Brain microvascular endothelial cell (primary cell): ENCODE measurements around the gene ALOXE3.

Experiments used
- DNase-seq: peaks from one replicate; pipeline ENCODE4 v3.0.0-alpha.2; 2020
- H3K27ac ChIP-seq: fragments of 250-450 bp; sonication (Bioruptor Pico); 2 replicates; pipeline ENCODE4 v1.5.1; 2020; ENCODE audit warnings: mild to moderate bottlenecking, moderate library complexity
- H3K27me3 ChIP-seq: fragments of 250-450 bp; sonication (Bioruptor Pico); replicated peaks from 2 replicates; pipeline ENCODE4 v1.5.1; 2020; ENCODE audit warnings: mild to moderate bottlenecking
- H3K36me3 ChIP-seq: fragments of 250-450 bp; sonication (Bioruptor Pico); replicated peaks from 2 replicates; pipeline ENCODE4 v1.5.1; 2020; ENCODE audit warnings: mild to moderate bottlenecking
- H3K4me3 ChIP-seq: 2 replicates; pipeline ENCODE4 v1.5.1; 2011; ENCODE audit warnings: low read depth, mild to moderate bottlenecking, control low read depth, low read length, moderate library complexity
- in situ Hi-C: cut with HindIII; loops from 2 replicates; pipeline ENCODE4 v1.10.0; 2017; ENCODE audit warnings: low sequenced_read_pairs, low pct_ligation_motif_present
- TF ChIP-seq, protein P1 (sequence below): IDR thresholded peaks from 2 replicates; pipeline ENCODE4 v1.5.1; 2011; ENCODE audit warnings: low read depth, mild to moderate bottlenecking, moderate library complexity, low read length, control low read depth, inconsistent platforms; ENCODE audit errors: missing control alignments

Gene ALOXE3

GRCh38 chr17:8055851-8056231, 62.5 kb downstream of the ALOXE3 start:
- TF ChIP-seq, protein P1, sequence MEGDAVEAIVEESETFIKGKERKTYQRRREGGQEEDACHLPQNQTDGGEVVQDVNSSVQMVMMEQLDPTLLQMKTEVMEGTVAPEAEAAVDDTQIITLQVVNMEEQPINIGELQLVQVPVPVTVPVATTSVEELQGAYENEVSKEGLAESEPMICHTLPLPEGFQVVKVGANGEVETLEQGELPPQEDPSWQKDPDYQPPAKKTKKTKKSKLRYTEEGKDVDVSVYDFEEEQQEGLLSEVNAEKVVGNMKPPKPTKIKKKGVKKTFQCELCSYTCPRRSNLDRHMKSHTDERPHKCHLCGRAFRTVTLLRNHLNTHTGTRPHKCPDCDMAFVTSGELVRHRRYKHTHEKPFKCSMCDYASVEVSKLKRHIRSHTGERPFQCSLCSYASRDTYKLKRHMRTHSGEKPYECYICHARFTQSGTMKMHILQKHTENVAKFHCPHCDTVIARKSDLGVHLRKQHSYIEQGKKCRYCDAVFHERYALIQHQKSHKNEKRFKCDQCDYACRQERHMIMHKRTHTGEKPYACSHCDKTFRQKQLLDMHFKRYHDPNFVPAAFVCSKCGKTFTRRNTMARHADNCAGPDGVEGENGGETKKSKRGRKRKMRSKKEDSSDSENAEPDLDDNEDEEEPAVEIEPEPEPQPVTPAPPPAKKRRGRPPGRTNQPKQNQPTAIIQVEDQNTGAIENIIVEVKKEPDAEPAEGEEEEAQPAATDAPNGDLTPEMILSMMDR, result no peak
- H3K27ac ChIP-seq, result no peak overlapping the region
- in situ Hi-C loops, result loop anchor here (10.0 kb wide), 1 partner anchor 59 kb away; the partner anchor contains the start of gene ALOXE3
- no peak for DNase-seq
- no peaks in the 10 kb centered on the region for H3K36me3 ChIP-seq
- H3K27me3 ChIP-seq, result peaks cover 15% of the 10 kb centered on the region
- H3K4me3 ChIP-seq, result no peak overlapping the region

DNA sequence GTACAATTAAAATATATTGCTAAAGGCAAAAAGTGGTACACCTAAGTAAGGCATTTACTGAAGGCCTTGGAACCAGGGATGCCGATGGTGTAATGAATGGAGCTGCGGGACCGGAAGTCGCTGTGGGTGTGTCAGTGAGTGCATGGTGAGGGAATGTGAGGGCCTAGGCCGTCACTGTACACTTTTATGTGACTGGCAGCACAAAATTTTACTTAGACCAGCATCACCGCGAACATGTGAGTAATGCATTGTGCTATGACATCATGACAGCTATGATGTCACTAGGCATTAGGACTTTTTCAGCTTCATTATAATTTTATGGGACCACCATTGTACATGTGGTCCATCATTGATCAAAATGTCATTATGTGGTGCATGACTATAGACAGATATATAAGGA, 64.7 kb downstream of the ALOXE3 start:
- in situ Hi-C loops, result loop anchor here (10.0 kb wide), 1 partner anchor 61 kb away; the partner anchor contains the start of gene ALOXE3
- no peak for DNase-seq
- Histone ChIP-seq H3K27ac (no peak overlapping the region), H3K27me3 (peaks cover 4% of the 10 kb centered on the region), H3K36me3 (no peaks in the 10 kb centered on the region), H3K4me3 (no peak overlapping the region)
- TF ChIP-seq, protein P1, result no peak

DNA sequence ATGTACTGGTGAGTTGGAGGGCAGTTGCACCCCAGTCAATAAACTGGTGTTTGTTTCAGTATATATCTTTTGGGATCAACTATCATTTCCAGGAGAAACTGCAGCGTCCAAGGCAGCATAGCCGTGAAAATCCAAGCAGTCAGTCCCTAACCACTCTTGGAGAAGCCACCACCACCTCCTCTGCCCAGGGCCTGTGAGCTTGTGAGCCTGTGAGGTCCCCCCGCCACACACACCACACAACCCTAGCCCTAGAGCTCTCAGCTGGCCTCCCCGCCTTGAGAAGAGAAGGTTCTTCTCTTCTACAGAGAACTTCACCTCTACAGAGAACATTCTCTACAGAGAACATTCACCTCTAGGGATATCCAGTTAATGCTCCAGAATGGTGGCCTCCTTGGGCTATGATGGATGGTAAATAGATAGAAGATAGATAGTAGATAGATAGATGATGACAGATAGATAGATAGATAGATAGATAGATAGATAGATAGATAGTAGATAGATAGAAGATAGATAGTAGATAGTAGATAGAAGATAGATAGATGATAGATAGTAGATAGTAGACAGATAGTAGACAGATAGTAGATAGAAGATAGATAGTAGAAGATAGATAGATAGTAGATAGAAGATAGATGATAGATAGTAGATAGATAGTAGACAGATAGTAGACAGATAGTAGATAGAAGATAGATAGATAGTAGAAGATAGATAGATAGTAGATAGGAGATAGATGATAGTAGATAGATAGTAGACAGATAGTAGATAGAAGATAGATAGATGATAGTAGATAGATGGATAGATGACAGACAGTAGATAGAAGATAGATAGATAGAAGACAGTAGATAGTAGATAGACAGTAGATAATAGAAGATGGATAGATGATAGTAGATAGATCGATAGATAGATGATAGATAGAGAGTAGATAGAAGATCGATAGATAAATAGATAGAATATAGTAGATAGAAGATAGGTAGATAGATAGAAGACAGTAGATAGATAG, 65.8 kb downstream of the ALOXE3 start:
- no peak overlapping the region for H3K27ac ChIP-seq
- no peak for DNase-seq
- H3K27me3 ChIP-seq, result peaks cover 4% of the 10 kb centered on the region
- H3K4me3 ChIP-seq, result no peak overlapping the region
- in situ Hi-C loops, result loop anchor here (10.0 kb wide), 1 partner anchor 62 kb away; the partner anchor contains the start of gene ALOXE3
- H3K36me3 ChIP-seq, result no peaks in the 10 kb centered on the region
- TF ChIP-seq, protein P1, result no peak

- DNase-seq, result no peak
- TF ChIP-seq, protein P1, result no peak
- in situ Hi-C loops, result loop anchor here (10.0 kb wide), 1 partner anchor 63 kb away; the partner anchor contains the start of gene ALOXE3
Observed at GRCh38 chr17:8051831-8052230, 66.5 kb downstream of the ALOXE3 start.

DNA sequence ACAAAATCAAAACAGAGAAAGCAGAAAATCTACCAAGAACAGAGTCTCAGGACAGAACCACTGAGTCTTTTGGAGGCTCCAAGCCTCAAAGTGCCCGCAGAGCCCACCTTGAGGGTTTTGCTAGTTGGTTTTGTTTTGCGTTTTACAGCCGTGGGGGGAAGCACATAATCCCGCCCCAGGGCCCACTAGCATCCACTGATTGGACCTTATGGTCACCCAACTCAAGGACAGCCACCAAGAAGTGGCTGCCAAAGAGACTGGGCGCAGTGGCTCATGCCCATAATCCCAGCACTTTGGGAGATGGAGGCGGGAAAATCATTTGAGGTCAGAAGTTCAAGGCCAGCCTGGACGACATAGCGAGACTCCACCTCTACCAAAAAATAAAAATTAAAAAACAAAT, 69.6 kb downstream of the ALOXE3 start:
- H3K27me3 ChIP-seq, result peaks cover 4% of the 10 kb centered on the region
- H3K36me3 ChIP-seq, result no peaks in the 10 kb centered on the region
- in situ Hi-C loops, result no loop called here
- no peak overlapping the region for H3K27ac ChIP-seq
- H3K4me3 ChIP-seq, result no peak overlapping the region
- TF ChIP-seq, protein P1, result no peak
- DNase-seq, result no peak

More at GRCh38 chr17:8051831-8052230, 66.5 kb downstream of the ALOXE3 start:
- no peak overlapping the region for H3K4me3 ChIP-seq
- H3K27me3 ChIP-seq, result peaks cover 4% of the 10 kb centered on the region
- H3K27ac ChIP-seq, result no peak overlapping the region
- H3K36me3 ChIP-seq, result no peaks in the 10 kb centered on the region
